ES-I3 (cell line): Measurements from ENCODE around the gene LCN6.

ENCODE experiments used
- H3K36me3 ChIP-seq: 2 replicates; pipeline ENCODE4 v1.6.1; 2013; ENCODE audit warnings: mild to moderate bottlenecking, low read length, control low read depth, moderate library complexity; ENCODE audit not compliant: insufficient read depth
- H3K4me1 ChIP-seq: 2 replicates; pipeline ENCODE4 v1.6.1; 2013; ENCODE audit warnings: mild to moderate bottlenecking, control low read depth, low read length; ENCODE audit not compliant: insufficient read depth
- H3K9ac ChIP-seq: 2 replicates; pipeline ENCODE4 v1.6.1; 2013; ENCODE audit warnings: low read depth, mild to moderate bottlenecking, low read length, moderate library complexity
- H3K9me3 ChIP-seq: 2 replicates; pipeline ENCODE4 v1.6.1; 2013; ENCODE audit warnings: mild to moderate bottlenecking, low read length, moderate library complexity; ENCODE audit not compliant: control insufficient read depth, insufficient read depth

LCN6 gene

DNA sequence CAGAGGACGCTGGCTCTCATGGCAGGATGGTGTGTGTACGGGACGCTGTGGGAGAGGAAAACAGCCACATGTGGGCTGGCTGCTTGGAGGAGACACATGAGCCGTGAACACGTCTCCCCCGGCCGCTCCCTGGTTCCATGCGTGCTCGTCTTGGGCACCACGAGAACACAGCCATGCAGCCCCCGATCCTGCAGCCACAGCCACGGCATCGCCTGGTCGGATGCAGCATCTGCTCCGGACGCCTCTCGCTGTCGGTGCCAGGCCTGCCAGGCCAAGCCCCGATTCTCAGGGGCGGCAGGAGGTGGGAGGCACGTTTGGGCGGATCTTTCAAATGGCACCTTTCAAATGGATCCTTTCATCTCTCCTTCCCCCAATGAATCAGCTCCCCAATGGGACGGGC, 8.8 kb downstream of the LCN6 start:
- H3K36me3 ChIP-seq: no peaks in the 10 kb centered on the region
- H3K4me1 ChIP-seq: no peaks in the 10 kb centered on the region
- H3K9me3 ChIP-seq: no peaks in the 10 kb centered on the region
- H3K9ac ChIP-seq: no peak overlapping the region

DNA sequence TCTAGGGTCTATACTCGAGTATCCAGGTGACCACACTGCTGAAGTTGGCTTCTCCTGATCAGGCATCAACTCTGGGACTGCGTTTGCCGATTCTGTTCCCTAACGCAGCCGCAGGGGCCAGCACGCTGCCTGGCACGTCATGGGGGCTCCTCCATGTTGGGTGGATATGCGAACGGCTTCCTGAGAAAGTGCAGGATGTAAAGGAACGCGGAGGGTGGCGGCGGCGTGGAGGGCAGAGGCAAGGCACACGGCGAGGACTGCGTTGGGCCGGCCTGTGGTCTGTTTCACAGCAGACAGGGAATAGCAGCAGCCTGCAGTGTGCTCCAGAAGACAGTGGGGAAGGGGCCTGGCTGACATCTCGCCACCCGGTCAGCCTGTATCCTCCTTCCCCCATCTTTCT, 9.4 kb downstream of the LCN6 start:
- H3K4me1 ChIP-seq: no peaks in the 10 kb centered on the region
- H3K9me3 ChIP-seq: no peaks in the 10 kb centered on the region
- no peaks in the 10 kb centered on the region for H3K36me3 ChIP-seq
- no peak overlapping the region for H3K9ac ChIP-seq

DNA sequence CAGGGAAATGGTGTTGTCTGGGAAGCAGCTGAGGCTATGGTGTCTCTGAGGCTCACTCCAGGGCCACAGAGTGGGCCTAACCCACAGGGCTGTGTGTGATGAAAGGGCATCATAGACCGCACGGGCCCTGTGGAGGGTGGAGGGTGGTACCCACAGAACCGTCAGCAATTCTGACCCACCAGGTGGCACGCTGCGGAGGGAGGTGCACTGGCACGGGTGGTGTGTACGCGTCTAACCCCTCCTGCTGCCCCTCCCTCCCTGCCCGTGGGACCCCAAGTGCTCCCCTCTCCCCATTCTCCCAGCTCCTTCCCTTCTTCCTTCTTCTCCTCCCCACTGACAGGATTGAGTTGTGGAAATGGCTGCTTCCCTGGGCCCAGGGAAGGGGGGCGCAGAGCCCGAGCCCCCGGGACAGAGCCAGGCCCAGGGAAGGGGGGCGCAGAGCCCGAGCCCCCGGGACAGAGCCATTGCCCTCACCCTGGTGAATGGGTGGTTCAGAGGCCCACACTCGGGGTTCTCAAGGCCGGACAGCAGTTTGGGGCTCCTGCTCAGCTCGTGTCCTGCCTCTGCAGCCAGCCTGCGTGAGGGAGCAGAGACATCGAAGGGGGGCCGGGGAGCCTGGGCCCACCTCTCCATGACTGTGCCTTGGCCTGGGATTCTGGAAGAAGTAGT, 12.4 kb downstream of the LCN6 start:
- Histone ChIP-seq H3K36me3 (no peaks in the 10 kb centered on the region), H3K9ac (no peak overlapping the region), H3K9me3 (no peaks in the 10 kb centered on the region), H3K4me1 (no peaks in the 10 kb centered on the region; the same call in 1 of the 2 replicates)

DNA sequence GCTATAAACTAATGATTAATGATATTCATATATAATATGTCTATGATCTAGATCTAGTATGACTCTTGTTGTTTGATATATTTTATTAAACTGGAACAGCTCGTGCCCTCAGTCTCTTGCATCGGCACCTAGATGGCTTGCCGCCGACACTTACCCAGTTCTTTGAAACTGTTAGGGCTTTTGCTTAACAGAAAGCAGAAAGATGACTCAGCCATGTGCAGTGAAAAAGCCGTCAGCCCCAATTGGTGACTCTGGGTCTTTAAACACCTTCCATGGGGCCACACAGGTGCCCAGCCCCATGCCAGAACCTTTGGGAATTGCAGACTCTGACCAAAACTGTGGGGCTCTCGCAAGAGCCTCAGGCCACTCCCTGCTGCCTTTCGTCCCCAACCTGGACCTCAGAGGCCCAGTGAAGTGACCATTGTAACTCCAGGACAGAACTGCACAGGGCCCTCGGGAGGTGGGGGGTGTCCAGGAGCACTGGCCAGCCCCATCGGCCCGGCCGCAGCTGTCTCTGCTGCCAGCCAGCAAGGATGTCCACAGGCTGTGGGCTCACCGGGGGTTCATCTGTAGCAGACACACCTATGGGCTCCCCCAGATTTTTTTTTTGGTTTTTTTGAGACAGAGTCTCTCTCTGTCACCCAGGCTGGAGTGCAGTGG, 13.4 kb downstream of the LCN6 start:
- Histone ChIP-seq H3K4me1 (no peaks in the 10 kb centered on the region; the same call in 1 of the 2 replicates), H3K36me3 (no peaks in the 10 kb centered on the region), H3K9me3 (no peaks in the 10 kb centered on the region), H3K9ac (no peak overlapping the region)

DNA sequence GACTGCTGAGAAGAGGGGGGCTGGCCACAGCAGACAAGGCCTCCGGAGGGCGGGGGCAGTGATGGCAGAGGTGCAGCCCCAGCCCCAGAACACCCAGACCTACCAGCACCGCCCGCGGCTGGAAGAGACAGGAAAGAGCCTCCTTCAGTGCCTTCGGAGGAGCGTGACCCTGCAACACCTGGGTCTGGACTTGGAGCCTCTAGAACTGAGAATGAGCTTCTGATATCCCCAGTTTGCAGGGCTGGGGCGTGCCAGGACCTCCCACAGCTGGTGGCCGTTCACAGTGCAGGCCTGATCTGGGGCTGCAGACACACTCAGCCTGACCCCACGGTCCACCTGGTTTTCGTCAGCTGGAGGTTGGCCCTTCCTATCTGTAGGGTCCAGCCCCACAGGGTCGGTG, 14.7 kb downstream of the LCN6 start:
- no peaks in the 10 kb centered on the region for H3K36me3 ChIP-seq
- H3K4me1 ChIP-seq: no peaks in the 10 kb centered on the region; the same call in 1 of the 2 replicates
- no peak overlapping the region for H3K9ac ChIP-seq
- H3K9me3 ChIP-seq: no peaks in the 10 kb centered on the region

DNA sequence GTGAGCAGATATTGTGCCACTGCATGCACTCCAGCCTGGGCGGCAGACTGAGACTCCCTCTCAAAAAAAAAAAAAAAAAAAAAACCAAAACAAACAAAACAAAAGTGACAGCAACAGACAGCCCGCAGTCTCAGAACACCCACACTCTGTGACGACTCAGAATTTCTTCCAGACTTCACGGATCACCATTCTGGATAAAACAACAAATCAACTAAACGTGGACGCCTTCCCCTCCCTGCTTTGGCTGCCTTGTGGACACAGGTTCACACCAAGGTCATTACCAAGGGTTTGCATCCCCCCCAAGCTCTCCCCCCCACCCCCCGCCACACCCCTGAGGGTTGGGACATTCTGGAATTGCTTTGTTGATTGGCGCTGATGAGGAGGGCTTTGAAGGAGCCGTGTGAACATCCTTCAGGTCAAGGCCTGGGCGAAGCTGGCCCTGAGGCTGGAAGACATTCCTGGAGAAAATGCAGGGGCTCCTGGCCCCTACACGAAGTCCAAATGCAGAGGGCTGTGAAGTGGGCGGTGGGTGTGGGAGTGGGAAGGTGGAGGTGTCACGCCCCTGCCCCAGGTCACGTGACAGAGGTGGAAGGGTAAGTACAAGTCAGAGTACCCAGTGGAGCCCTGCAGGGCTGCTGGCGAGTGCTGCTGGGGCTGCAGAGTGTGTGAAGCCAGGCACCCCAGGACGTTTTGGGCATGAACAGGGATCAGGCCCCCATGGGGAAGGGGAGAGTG, 15.7 kb downstream of the LCN6 start:
- H3K36me3 ChIP-seq: no peaks in the 10 kb centered on the region
- H3K9ac ChIP-seq: no peak overlapping the region
- no peaks in the 10 kb centered on the region for H3K9me3 ChIP-seq
- no peaks in the 10 kb centered on the region; the same call in 1 of the 2 replicates for H3K4me1 ChIP-seq

DNA sequence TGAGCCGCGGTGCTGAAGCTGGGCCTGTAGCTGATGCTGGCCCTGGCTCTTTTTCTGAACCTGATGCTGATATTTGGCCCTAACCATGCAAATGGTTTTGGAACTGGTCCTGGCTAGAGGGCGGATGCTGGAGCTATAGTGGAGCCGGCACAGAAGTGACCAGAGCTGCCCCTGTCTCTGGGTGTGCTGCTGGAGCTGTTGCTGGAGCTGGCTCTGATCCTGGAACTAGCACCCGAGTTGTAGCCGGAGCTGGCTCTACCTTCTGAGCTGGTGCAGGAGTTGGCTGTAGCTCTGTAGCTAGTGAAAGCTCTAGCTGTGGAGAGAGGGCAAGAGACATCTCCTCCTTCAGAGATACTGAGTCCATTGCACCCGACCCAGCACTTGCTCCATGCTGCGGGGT, 18.4 kb downstream of the LCN6 start:
- no peak overlapping the region for H3K9ac ChIP-seq

DNA sequence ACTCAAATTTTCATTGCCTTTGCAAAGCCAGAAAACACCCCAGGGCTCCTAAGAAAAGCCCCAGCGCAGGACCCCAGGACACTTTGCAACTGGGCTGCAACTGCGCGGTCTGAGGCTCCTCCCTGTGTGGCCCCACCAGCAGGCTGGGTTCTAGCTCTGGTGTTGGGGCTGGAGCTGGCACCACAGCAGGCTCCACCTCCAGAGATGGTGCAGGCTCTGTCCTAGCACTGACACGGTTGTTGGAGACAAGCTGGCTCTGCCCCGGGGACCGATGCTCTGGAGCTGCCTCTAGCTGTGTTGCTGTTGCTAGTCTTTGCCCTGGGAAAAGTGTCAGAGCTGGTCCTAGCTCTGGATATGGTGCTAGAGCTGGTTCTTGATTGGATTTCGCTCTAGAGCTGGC, 19.2 kb downstream of the LCN6 start:
- peaks cover 4% of the 10 kb centered on the region; the same call in 1 of the 2 replicates for H3K4me1 ChIP-seq
- peaks cover 12% of the 10 kb centered on the region for H3K36me3 ChIP-seq
- peak overlapping the region; percentile 87 for H3K9ac ChIP-seq
- H3K9me3 ChIP-seq: no peaks in the 10 kb centered on the region

More for the DNA sequence above, 18.4 kb downstream of the LCN6 start:
- Histone ChIP-seq H3K9me3 (no peaks in the 10 kb centered on the region), H3K36me3 (peaks cover 8% of the 10 kb centered on the region), H3K4me1 (peaks cover 4% of the 10 kb centered on the region; the same call in 1 of the 2 replicates)

DNA sequence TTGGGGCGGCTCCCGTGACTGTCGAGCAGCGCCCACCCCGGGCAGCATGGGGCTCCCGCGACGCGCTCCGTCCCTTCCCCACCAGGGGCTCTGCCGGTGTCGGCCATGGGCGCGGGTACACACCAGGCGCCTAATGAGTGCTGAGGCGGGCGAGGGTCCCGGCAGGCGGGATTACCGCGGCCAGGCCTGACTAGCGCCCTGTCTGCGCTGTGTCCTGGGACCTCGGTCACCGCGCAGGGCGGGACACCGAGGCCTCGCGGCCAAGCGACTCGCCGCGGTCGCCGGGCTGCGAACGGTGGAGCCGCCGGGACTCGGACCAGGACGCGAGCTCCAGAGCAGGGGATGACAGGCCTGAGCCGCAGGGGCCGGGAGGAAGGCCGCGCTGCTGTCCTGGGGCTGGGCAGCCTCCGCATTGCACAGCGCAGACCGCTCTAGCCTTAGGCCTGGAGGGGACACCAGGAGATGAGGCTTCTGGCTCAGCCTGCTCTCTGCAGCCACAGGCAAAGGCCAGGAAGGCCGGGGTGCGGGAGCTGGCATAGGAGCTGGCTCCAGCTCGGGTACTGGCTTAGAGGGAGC, 19.7 kb downstream of the LCN6 start:
- H3K9me3 ChIP-seq: no peaks in the 10 kb centered on the region
- H3K36me3 ChIP-seq: peaks cover 17% of the 10 kb centered on the region
- peak overlapping the region; percentile 87 for H3K9ac ChIP-seq
- H3K4me1 ChIP-seq: peaks cover 4% of the 10 kb centered on the region; the same call in 1 of the 2 replicates

DNA sequence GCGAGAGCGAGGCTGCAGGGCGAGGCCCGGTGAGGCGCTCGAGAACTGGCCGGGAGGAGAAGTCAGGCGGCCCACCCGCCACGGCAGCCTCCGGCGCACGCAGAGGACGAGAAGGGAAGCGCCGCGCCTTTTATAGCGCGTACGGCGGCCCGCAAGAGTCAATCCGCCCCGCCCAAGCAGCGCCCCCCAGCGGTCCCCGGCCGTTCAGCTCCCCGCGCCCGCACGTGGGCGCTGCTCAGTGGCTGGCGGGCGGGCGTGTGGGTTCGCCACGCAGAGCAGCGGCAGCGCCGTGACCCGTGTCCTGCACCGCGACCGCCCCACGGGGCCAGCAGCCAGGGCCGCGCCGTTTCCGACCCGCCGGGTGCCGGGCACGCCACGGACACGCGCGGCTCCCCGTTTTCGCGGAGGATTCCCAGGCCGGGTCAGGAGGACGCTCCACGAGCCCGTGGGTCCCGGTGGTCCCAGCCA, 20.2 kb downstream of the LCN6 start:
- Histone ChIP-seq H3K4me1 (peaks cover 4% of the 10 kb centered on the region; the same call in 1 of the 2 replicates), H3K36me3 (peaks cover 20% of the 10 kb centered on the region)

DNA sequence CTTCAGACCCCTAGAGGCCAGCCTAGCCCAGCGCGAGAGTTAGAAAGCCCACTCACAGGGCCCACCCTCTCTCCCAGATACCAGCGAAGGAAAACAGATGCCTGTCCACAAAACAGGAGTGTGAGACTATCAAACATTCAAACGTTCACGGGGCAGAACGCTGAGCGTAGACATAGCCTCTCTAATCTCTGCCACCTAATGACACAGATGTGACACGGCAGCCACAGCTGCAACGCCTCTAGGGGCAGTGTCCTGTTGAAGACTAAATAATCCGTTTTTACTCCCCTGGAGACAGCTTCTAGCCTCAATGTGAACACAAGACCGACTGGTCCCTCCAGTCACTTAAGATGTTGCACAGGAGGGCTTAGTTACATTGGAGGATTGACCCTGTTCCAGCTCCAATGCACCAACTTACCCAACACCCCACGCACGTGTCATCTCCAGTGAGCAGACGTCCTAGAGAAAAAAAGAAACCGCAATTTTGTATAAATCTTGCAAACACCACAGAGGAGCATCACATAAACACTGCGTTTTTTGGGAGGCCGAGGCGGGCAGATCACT, 21.6 kb downstream of the LCN6 start:
- Histone ChIP-seq H3K9me3 (no peaks in the 10 kb centered on the region), H3K4me1 (peaks cover 4% of the 10 kb centered on the region; the same call in 1 of the 2 replicates), H3K9ac (peak overlapping the region; percentile 87; the same call in 1 of the 2 replicates), H3K36me3 (peaks cover 20% of the 10 kb centered on the region)

More for the DNA sequence above, 20.2 kb downstream of the LCN6 start:
- Histone ChIP-seq H3K9ac (peak overlapping the region; percentile 87), H3K9me3 (no peaks in the 10 kb centered on the region)

DNA sequence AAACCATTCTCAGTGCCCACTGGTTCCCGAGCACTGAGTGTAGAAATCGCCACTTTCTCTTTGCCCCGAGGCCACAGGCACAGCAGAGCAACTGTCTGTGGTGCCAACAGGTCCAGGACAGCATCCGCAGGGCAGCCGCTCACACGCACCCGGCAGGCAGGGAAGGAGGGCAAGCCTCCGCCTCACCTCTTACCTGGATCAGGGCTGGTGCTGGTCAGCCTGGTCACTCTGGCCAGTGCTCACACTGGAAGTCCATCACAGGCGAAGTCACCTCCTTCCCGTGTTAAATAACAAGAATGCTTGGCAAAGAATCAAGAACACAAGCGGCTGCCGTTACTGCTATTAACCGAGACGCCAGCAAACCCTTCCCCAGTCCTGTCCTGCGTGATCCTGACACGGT, 22.2 kb downstream of the LCN6 start:
- Histone ChIP-seq H3K9ac (no peak overlapping the region), H3K9me3 (no peaks in the 10 kb centered on the region), H3K36me3 (peaks cover 20% of the 10 kb centered on the region), H3K4me1 (peaks cover 4% of the 10 kb centered on the region; the same call in 1 of the 2 replicates)

DNA sequence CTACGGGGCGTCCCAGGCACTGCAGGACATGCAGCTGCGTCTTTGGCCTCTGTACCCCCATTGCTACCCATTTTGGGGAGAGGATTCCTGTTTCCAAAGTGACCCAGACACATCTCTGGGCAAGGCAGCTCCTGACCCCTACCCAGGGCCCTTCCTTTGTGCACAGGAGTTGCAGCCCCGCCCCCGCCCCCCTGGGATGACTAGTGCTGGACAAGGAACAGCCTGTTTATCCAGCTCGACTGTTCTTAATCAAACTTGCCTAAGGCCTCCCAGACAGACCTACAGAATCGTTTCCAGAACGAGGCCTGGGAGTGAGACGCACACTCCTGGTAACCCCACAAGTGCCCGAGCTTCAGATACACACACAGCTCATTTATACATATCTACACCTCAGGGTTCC, 22.7 kb downstream of the LCN6 start:
- H3K9me3 ChIP-seq: no peaks in the 10 kb centered on the region
- peaks cover 4% of the 10 kb centered on the region; the same call in 1 of the 2 replicates for H3K4me1 ChIP-seq
- no peak overlapping the region for H3K9ac ChIP-seq
- H3K36me3 ChIP-seq: peaks cover 20% of the 10 kb centered on the region

DNA sequence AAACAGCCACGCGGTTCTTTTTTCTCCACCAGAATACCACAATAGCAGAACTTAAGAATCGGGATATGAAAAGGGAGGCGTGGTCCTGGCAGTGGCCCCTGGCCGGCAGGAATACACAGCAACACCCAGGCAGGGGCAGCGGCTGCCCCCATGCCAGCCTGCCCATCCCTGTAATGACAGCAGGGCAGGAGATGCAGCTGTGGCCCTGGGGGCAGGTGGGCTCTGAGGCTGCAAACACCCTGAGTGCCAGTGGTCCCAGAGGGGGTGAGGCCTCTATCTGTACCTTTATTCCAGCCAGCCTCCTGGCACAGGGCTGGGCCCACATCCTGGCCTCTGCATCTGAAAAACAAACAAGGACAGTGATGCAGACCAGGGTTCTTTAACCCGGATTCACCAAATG, 23.6 kb downstream of the LCN6 start:
- Histone ChIP-seq H3K4me1 (peaks cover 4% of the 10 kb centered on the region; the same call in 1 of the 2 replicates), H3K9ac (no peak overlapping the region), H3K9me3 (no peaks in the 10 kb centered on the region), H3K36me3 (peaks cover 20% of the 10 kb centered on the region)
